ENCODE measurements around the gene DGAT2L6. TPM values are rescaled to one million over a fixed set of nuclear protein-coding genes. Genes with fewer than 3 reads are reported as not detected.

DGAT2L6 gene
- total RNA-seq, 1 donor from 2014 or later: not detected

DNA sequence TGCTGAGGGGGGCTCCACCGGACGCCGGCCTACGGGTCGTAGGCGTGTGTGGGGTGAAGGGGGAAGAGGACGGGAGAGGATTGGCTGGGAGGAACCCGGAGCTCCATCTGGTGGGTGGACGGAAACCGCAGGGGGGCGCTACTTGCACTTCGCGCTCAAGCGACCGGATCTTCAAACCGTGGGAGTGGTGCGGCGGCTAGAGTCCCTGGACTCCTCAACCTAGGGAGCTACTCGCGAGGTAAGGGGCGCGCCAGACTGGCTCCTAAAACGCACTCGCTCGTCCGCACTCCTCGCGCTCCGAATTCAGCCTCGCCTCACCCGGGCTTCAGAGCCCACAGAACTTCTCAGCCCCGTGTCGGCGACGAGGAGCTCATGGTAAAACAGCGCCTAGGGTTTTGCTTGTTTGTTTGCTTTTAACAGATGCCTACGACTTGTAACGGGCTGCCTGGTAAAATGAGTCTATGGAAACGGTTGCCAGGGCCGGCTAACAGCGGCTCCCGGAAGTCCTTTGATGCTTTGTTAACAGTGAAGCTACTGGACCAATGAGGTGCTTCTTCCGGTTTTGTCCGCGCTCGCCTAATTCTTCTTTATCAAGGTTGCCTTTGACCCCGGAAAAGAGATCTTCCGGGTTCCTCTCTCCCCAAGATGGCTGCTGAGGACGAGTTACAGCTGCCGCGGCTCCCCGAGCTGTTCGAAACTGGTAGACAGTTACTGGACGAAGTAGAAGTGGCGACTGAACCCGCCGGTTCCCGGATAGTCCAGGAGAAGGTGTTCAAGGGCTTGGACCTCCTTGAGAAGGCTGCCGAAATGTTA lies 43.8 kb upstream of the DGAT2L6 start, which contains the start of gene IGBP1:
IGBP1 (plus strand) TSS at position 145 of the 813 bp plus-strand sequence; CDS start at position 646, 501 bp downstream.
- Mint-ChIP-seq H3K27ac (ENCODE audit: unreplicated experiment) (peak within 1 kb of the TSS; percentile 98), H3K36me3 (ENCODE audit: low read depth) (no peaks in the 10 kb centered on the region), H3K27me3 (ENCODE audit: low read depth) (no peaks in the 10 kb centered on the region), H3K9me3 (peaks cover 2% of the 10 kb centered on the region), H3K4me1 (peaks cover 18% of the 10 kb centered on the region), H3K4me3 (peak within 1 kb of the TSS; percentile 100)
- DNase-seq (ENCODE audit: low read depth, low spot score): peak; percentile 73
- TF ChIP-seq, protein P1, sequence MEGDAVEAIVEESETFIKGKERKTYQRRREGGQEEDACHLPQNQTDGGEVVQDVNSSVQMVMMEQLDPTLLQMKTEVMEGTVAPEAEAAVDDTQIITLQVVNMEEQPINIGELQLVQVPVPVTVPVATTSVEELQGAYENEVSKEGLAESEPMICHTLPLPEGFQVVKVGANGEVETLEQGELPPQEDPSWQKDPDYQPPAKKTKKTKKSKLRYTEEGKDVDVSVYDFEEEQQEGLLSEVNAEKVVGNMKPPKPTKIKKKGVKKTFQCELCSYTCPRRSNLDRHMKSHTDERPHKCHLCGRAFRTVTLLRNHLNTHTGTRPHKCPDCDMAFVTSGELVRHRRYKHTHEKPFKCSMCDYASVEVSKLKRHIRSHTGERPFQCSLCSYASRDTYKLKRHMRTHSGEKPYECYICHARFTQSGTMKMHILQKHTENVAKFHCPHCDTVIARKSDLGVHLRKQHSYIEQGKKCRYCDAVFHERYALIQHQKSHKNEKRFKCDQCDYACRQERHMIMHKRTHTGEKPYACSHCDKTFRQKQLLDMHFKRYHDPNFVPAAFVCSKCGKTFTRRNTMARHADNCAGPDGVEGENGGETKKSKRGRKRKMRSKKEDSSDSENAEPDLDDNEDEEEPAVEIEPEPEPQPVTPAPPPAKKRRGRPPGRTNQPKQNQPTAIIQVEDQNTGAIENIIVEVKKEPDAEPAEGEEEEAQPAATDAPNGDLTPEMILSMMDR (conservative IDR thresholded peaks at IDR 0.05): peak; percentile 74

DNA sequence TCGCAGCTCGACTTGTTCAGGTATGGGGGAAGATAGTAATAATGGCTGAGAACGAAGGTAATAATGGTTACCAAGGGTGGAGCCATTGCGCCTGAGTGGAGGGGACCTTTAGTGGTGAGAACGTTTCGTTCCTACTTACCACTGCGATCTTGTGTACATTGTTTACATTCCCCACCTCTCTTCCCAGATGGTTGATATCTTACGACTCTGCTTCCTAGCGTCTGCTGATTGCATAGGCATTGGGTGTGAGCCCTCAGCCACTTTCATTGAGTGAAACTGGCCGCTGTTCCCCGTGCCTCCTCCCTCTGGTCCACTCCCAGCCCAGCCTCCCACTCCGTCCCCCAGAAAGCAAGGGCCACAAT lies 43.2 kb upstream of the DGAT2L6 start:
- no peaks in the 10 kb centered on the region for H3K27me3 Mint-ChIP-seq (ENCODE audit: low read depth)
- DNase-seq (ENCODE audit: low read depth, low spot score): no peak
- no peaks in the 10 kb centered on the region for H3K36me3 Mint-ChIP-seq (ENCODE audit: low read depth)
- peaks cover 18% of the 10 kb centered on the region for H3K4me1 Mint-ChIP-seq
- H3K9me3 Mint-ChIP-seq: peaks cover 2% of the 10 kb centered on the region
- peak overlapping the region; percentile 100 for H3K4me3 Mint-ChIP-seq
- peak overlapping the region; percentile 98 for H3K27ac Mint-ChIP-seq (ENCODE audit: unreplicated experiment)
- TF ChIP-seq, protein P1 (conservative IDR thresholded peaks at IDR 0.05): no peak

DNA sequence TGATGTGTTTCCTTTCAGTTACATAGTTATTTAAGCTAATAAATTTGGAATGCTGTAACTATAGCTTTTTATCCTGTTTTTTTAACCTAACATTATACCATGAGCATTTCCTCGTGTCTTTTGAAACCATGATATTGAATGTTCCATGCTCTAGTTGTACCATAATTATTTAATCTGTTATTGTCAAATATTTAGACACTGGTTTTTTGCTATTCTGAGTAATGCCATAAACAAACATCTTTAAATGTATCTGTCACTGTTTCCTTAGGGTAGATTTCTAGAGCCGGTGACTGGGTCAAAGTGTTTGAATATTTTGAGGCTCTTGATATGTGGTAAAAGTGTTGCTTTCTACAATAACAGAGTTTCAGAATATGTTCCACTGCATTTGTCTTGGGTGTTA lies 38.7 kb upstream of the DGAT2L6 start:
- peaks cover 2% of the 10 kb centered on the region for H3K9me3 Mint-ChIP-seq
- H3K36me3 Mint-ChIP-seq (ENCODE audit: low read depth): peaks cover 3% of the 10 kb centered on the region
- no peak overlapping the region for H3K4me3 Mint-ChIP-seq
- no peak for DNase-seq (ENCODE audit: low read depth, low spot score)
- H3K4me1 Mint-ChIP-seq: peaks cover 24% of the 10 kb centered on the region
- no peak overlapping the region for H3K27ac Mint-ChIP-seq (ENCODE audit: unreplicated experiment)
- H3K27me3 Mint-ChIP-seq (ENCODE audit: low read depth): no peaks in the 10 kb centered on the region
- TF ChIP-seq, protein P1 (conservative IDR thresholded peaks at IDR 0.05): no peak

DNA sequence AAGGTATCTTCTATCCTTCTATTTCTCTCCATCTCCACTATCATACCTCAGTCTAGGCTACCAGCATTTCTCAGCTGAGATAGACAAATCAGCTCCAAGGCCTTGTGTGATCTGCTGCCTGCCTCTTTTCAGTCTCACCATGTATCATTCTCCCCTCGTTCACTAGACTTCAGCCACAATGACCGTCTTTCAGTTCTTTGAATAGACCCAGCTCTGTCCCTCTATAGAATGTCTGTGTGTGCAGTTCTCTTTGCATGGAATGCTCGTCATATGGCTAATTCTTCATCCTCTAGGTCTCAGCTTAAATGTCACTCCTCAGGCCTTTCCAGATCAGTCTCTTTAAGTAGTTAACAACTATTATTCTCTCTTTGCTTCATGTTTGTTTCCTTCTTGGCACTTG lies 37.5 kb upstream of the DGAT2L6 start:
- Mint-ChIP-seq H3K4me1 (peaks cover 17% of the 10 kb centered on the region), H3K9me3 (peaks cover 2% of the 10 kb centered on the region), H3K27ac (ENCODE audit: unreplicated experiment) (no peak overlapping the region), H3K36me3 (ENCODE audit: low read depth) (peaks cover 3% of the 10 kb centered on the region), H3K27me3 (ENCODE audit: low read depth) (no peaks in the 10 kb centered on the region), H3K4me3 (peak overlapping the region; percentile 45)
- TF ChIP-seq, protein P1 (conservative IDR thresholded peaks at IDR 0.05): no peak
- no peak for DNase-seq (ENCODE audit: low read depth, low spot score)

DNA sequence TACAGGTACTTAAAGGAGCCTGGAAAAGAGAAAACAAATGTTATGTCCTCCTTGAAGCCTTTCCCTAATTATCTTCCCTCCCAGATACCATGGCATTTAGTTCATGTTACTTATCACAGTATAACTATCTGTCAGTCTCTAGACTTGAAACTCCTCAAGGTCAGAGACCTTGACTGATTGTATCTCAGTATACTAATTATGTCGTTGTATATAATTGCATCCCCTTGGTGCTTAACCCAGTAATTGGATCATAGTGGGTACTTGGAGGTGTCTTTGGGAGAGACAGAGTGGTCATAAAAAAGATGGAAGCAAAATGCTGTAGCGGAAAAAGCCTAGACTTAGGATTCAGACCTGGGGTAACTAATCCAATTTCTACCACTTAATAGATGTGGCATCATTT lies 35.9 kb upstream of the DGAT2L6 start:
- TF ChIP-seq, protein P1 (conservative IDR thresholded peaks at IDR 0.05): no peak
- H3K27me3 Mint-ChIP-seq (ENCODE audit: low read depth): no peaks in the 10 kb centered on the region
- H3K36me3 Mint-ChIP-seq (ENCODE audit: low read depth): peaks cover 7% of the 10 kb centered on the region
- H3K27ac Mint-ChIP-seq (ENCODE audit: unreplicated experiment): no peak overlapping the region
- H3K4me3 Mint-ChIP-seq: no peak overlapping the region
- DNase-seq (ENCODE audit: low read depth, low spot score): no peak
- peaks cover 10% of the 10 kb centered on the region for H3K4me1 Mint-ChIP-seq
- no peaks in the 10 kb centered on the region for H3K9me3 Mint-ChIP-seq
